GM19023 (cell line): ENCODE measurements around the gene RALGAPA2.

Experiments
- ATAC-seq: cut with Tn5 transposase; IDR thresholded peaks from one replicate; pipeline ENCODE4 v1.9.1; 2021; ENCODE audit warnings: mild to moderate bottlenecking, moderate library complexity; ENCODE audit not compliant: unreplicated experiment

Gene RALGAPA2

DNA sequence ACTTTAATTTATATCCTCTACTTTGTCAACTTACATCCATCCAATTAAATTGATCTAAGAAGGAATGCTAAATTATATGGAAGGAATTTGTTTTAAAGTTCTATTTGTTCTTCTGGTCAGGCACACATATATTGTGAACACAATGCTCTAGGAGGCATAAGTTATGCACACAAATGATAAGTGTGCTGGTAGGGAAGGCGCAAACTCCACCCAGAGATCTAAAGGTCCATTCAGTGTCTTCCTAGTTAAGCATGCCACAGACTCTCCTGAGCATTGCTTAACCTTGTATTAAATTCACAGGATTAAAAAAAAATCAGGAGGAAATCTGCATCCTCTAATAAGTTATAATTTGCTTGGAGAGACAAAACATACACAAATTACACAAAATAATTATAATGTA lies 127.3 kb downstream of the RALGAPA2 start:
- ATAC-seq, result no peak

DNA sequence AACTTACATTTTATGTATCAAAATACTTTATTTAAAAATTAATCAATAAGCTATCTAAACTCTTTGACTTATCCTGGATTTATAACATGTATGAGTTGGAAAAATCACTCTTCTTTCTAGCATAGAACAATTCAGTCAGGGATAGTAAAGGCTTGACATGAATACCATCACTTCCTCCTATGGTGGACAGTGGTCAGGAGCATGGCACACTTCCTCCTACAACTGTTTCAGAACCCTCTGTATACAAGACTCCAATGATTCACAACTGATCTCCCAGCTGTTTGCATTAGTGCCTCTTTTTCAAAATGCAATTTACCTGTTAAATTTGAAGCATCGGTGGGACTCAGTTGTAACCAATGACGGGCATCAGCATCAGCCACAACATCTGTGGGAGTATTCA lies 129.7 kb downstream of the RALGAPA2 start:
- no peak for ATAC-seq

DNA sequence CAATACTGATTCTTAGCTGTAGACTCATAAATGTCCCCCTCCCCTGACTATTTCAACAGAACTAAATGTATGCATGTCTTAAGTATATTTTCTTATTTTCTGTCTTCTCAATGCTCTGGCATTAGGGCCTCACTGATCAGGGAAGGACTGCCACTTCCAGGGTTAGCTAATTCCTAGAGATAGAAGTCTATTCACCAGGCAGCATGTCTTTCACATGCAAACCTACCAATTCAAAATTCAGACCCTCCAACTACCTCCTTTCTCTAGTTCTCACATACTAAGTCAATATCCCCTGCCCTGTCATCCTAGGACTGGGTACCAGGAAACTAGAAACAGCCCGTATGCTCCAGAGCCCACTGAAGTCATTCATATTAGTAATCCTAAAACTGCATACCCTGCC lies 132.3 kb downstream of the RALGAPA2 start:
- no peak for ATAC-seq

DNA sequence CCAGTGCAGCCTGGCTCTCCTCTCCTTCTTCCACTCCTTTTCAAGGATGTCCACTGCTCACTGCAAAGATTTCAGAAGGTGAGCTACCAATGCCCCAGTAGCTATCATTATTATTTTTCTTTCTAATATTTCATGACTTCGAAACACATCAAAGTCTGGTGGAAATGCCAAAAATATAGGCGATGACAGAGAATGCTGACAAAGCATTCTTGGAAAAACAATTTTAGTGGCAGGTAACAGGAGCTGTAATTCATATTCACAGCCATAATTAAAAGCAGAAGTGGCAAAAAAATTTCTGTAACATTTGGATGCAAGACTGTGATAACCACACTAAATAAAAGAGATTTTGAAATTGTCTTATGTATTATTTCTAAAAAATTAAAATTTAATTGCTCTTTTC lies 133.6 kb downstream of the RALGAPA2 start:
- ATAC-seq, result no peak

DNA sequence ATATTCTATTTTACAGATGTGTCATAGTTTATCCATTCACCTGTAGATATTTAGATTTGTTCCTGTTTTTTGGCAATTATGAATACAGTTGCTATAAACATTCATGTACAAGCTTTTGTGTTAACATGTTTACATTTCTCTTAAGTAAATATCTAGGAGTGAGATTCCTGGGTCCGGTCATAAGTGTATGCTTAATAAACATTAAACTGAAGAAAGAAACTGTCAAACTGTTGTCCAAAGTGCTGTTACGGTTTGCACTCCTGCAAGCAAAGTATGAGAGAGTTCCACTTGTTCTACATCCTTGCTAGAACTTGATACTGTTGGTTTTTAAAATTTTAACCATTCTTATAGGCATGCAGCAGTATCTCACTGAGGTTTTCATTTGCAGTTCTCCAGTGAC lies 138.6 kb downstream of the RALGAPA2 start:
- ATAC-seq, result no peak

DNA sequence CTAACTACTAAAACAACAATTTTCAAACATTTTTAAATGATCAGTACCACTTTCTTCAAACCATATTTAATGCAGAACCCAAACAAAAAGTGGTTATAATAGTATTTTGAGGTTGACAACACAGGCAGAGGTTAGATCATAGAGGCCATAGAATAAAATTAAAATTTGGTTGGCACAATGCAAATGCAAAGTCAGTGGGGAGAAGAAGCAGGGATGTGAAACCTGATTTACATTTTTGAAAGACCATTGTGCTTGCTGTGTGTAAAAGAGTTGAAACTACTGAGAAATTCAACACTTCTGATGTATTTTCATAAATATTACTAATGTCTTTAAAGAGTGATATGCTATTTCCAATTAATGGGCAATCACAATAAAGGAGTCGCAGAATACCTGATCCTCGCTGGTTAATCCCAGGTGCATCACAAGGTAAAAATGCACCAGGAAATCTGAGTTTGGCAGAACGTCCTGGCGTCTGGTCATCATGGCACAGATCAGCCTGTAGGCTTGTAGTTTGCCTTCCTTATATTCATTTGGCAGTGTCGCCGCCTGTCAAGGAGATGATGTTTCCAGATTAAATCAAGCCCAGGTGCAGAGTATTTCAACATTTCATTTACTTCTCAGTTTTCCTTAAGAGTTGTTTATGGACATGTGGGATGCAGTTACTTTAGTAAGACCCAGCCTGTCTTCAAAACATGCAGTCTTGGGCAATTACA lies 141.2 kb downstream of the RALGAPA2 start:
- no peak for ATAC-seq

DNA sequence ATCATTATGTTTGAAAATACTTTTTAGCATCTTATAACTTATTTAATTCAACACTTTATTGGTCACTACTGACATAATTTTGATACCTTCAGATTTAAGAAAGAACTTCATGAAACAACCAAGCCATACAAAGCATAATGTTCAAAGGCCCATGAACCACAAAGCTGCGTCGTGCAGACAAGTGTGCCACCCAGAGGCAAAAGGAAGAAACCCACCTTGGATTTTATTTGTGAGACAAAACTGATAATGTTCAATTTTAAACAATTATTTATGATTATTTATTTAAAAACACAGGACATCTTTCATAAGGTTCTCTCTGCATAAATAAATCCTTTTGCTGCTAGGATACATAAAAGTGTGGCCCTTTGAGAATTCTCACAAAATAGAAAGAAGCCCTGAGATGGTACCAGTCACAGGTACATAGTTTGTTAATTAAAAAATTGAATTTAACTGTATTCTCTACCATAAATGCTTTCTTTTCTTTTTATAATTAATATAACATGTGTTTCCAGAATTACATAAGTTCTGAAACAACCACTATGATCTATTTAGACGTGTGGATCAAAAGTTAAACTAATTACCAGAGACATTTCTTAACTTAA lies 143.7 kb downstream of the RALGAPA2 start:
- no peak for ATAC-seq

DNA sequence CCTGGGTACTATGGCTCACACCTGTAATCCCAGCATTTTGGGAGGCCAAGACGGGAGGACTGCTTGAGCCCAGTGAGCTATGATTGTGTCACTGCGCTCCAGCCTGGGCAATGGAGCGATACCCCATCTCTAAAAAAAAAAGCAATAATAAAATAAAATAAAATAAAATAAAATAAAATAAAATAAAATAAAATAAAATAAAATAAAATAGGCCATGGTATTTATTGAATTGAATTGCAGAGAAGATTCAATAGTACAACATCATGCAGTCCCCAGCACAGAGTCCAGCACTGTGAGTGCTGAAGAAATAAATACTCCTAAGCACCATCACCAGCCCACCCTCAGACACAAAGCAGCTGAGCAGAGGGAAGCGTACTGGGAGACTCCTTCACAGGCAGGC lies 144.7 kb downstream of the RALGAPA2 start:
- ATAC-seq, result no peak

DNA sequence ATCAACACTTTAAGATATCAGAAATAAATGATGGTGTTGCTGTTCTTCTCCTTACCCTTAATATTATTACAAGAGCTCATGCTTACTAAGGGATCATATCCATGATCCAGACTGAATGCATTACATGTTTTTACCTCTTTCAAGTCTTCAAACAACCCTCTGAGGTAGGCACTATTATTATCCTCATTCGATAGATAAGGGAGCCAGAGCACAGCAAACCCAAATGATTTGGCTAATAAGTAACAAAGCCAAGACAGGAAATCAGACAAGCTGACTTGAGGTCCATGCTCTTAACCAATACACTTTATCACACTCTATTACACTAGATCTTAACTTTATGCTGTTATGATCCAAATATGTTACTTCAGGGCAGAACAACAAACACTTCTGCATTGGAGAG lies 145.9 kb downstream of the RALGAPA2 start:
- ATAC-seq, result no peak

DNA sequence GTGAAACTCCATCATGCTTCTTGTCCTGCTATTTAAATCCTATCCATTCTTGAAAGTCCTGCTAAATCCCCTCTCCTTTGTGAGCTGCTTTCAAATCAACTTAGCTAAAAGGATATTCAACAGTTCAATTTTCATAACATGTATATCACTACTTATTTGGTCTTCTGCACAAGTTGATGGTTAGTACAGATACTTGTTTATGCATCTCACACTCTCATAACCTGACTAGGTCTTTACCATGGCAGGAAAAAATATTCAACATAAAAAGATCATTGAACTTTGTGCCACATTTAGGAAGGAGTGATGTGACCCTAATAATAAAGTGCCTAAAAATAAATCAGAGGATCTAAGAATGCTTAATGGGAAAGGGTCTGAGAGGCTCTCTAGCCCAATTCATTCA lies 148.2 kb downstream of the RALGAPA2 start:
- no peak for ATAC-seq

DNA sequence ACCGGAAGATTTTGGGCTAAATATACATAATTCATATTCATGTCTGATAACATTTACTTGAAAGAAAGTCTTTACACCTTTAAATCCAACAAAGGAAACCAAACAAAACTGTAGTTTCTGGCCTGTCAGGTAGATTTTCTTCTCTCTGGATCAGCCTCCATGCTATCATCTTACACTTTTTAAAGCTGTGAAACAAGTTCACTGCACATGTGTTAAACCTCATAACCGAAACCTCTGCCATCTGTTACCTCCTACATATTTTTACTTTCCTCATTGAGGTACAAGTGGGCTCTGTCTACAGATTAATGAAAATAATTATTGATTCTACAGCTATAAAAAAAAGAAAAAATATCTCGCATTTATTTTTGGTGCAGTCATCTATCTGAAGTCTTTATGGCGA lies 149.9 kb downstream of the RALGAPA2 start:
- no peak for ATAC-seq

DNA sequence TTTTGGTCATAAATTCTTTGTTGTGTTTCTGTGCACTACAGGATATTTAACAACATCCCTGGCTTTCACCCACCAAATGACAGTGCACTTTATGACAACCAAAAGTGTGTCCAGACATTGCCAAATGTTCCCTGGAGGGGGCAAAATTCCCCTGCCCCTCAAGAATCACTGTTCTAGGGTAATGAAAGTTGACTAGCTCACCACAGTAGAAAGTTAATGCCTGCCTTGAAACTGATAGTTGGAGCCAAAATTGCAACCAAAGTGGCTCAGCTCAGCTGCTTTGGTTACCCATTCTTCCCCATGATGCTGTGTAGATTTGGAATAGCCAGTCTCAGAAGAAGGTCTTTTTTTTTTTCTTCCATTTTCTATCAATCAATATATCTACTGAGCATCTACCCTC lies 150.6 kb downstream of the RALGAPA2 start:
- no peak for ATAC-seq

DNA sequence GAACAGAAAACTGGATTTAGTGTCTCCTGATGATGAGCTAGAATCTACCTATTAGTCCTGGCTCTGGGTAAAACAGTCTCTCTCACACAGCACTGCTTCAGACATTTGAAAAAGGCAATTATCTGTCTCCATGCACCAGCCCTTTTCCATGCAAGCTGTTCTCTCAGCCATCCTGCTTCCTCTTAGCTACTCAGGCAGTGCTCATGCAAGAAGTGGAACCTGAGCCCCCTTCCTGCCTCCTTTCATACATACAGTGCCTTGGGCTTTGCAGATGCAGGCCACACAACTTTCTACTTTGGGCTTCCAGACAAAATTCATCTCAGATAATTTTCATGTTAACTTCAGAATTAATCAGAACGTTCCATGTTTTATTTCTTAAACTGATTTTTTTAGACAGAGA lies 151.3 kb downstream of the RALGAPA2 start:
- no peak for ATAC-seq

DNA sequence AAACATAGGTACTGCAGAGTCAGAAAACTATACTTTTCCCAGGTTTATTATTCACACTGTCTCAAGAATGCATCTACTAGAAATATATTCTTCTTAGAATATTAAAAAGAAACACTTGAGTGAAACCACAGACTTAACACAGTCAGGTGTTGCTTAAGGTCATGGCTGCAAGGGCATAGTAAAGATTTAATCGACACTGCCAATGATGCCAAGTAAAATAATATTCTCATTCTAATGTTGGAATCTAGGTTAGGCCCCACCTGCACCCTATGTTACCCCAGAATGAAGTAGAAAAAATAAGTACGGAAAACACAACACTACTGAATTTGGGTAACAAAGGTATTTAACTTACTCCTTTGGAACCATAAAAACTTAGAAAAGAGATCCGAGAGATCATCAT lies 155.0 kb downstream of the RALGAPA2 start:
- no peak for ATAC-seq

DNA sequence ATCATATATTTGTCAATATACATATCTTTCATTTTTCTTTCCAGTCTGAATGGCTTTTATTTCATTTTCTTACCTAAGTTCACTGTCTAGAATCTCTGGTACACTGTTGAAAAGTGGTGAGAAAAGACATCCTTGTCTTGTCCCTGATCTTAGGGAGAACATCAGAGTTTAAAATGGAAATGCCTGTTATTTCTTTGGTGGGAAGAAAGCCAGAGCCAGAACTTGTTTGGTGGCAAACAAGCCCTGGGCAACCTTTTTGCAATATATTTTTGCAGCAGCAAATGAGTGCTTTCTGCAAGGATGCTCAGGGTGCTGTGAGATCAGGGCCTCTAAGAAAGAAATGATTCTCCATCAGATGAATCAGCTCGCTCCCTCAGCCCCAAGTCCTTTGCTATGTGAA lies 156.6 kb downstream of the RALGAPA2 start:
- no peak for ATAC-seq

DNA sequence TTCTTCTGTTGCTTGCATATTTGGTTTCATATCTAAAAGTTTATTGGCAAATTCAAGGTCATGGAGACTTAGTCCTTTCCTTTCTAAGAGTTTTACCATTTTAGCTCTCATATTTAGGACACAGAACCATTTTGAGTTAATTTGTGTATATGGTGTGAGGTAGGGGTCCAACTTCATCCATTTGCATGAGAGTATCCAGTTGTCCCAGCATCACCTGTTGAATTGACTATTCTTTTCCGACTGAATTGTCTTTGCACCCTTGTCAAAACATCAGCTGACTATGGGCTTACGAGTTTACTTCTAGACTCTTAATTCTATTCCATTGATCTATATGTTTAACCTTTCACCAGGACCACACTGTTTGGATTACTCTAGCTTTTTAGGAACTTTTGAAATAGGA lies 157.5 kb downstream of the RALGAPA2 start:
- no peak for ATAC-seq

DNA sequence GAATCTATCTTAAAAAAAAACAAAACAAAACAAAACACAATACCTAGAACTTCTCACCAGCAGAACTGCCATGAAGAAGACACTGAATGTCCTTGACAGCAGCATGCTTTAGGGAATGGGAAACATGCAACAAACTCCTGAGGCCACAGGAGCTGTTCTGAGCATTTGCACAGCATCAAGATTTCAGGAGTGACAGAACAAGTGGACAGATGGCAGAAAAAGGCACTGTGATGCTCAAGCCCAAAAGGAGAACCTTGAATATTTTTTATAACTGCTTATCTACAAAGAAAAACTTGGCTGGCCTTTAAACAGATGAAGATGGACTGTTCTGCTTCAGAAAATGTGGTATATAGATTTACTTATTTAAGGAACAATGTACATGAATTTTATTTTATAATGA lies 158.9 kb downstream of the RALGAPA2 start:
- ATAC-seq, result no peak

DNA sequence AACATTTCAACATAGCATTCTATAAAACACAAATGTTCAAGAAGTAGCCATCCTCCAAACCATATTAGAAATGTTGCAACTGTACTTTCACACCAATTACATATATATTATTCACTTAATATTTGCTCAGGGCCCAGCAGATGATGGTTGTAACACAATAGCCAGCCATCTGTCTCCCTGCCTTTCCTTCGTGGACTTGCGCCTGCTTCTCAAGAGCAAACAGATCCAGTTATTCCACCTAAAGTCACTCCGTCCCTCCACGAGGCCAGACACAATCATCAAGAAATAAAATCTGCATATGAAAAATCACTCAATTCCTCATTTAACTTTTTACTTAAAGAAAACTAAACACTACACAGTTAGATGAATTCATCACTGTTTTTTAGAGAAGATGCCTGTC lies 160.4 kb downstream of the RALGAPA2 start:
- ATAC-seq, result no peak

DNA sequence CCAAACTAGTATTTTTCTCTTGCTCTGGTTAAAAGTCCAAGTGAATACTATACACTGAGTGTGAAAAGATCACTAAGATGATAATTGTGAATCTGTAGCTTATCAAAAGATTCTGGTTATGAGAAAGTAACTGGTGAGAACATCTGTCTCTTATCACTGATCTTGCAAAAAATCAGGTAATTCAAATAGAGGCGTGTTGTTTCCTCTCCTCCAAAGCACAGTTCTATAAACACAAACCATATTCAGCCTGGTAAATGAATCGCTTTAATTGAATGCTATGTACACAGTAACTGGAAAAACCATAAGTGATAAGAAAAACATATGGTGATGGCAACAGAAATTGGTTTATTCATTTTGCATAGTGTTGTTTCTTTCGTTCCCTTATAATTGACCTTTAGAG lies 161.0 kb downstream of the RALGAPA2 start:
- ATAC-seq, result no peak

DNA sequence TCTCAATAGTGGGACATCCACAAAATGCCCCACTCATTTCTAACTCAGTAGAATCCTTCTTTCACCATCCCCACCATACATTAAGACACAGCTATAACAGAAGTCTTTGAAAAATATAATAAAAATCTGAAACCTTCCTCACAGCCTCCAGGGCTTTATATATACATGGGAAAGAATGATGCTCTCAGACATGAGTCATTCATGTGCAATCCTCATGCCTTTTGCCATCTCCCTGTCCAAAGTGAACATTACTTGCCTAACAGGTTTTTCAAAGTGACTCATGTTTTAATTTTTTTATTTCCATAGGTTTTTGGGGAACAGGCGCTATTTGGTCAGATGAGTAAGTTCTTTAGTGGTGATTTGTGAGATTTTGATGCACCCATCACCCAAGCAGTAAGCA lies 162.7 kb downstream of the RALGAPA2 start:
- ATAC-seq, result no peak

DNA sequence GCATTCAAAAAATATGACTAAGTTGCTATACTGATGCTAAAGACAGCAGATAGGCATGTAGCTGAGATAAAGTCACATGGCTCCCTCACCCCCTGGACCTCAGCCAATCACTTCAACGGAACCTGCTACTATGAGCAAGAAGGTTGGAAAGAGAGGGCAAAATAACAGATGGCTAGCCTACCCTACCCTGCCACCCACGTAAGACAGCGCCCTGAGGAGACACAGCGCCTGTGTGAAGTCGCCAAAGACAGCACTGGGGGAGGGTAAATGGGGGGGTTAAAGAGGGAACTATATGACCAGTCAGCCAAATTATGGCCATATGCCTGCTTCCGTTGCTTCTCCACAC lies 163.2 kb downstream of the RALGAPA2 start:
- ATAC-seq, result no peak

DNA sequence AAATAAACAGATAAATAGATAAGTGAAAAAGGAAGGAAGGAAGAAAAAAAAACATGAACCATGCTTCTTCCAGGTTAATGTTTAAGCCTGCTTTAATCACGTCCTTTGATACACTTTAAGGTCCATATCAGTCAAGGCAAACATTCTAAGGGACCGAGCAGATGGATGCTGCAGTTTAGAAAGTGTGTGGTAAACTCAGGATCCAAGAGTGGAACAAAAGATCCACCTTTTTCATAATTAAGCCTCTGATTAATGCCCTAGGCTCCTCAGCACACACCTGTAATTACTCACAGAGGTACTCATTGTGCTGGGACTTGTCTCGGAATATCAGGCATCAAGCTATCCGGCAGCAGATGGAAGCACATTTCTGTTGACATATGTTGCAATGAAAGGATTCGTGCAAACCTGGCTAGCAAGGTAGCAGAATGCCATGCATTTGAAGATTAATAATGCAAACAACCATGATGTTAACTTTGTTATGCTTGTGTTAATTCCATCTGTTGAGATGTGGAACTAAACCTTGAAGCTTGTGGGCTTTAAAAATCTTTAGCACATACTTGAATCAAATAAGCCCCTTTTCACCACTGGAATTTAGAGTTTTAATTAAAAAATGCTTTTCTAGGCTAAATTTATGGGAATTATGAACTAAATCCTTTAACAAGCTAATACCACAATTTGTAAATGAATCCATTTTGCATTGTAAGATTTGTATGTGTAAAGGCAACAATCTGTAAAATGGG lies 163.7 kb downstream of the RALGAPA2 start:
- no peak for ATAC-seq
